HG02943 (cell line): ENCODE measurements around the gene PRPF31.
"Not testable (repeated sequence)": the region's sequence is repeated elsewhere in the genome, so short reads cannot be mapped to it uniquely, and the experiment has no call there.

Experiments
- ATAC-seq: cut with Tn5 transposase; IDR thresholded peaks from one replicate; pipeline ENCODE4 v1.9.1; 2021; ENCODE audit warnings: mild to moderate bottlenecking, low read depth, moderate library complexity; ENCODE audit not compliant: unreplicated experiment

Gene PRPF31

DNA sequence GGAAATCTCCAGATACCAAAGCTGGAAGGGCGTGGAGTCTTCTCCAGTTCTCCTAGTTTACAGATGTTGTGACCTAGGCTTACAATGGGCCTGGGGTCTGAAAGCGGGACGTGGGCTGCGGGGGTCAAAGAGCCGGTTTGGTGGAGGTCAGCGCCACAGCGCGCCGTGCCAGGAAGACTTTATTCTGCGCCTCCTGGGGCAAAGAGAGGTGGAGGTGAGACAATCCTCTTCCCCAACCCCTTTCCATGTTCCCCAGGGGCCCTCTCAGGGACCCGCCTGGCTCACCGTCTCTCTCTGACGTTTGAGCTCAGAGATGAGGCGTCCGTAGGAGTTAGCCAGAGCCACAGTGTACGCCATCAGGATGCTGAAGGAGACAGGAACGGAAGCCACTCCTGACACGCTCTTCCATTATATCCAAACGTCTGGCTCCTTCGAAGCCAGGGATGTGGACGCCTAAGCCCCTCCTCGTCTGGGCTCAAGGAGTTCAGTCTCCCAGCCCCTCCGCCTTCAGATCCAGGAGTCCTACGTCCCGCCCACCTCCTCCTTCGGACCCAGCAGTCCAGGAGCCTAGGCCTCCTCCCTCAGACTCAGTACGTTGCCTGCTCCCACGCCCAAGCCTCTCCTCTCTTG, 44.7 kb downstream of the PRPF31 start:
- ATAC-seq, result peak; percentile 1

DNA sequence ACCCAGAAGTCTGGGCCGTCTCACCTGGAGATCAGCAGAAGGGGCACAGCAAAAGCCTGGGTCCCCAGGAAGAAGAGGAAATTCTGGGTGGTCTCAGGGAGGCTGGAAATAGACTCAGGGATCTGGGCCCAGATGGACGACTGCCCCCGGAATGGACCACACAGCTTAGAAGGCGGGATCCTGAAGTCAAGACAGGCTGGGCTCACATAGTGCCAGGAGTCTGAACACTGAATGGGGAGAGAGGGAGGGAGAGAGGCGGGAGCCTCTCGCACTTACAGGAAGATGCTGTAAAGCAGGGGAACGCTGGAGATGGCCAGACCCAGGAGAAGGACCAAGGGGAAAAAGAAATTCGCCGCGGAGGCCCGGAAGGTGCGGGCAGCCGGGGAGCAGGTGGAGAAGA, 45.3 kb downstream of the PRPF31 start:
- ATAC-seq, result no peak

DNA sequence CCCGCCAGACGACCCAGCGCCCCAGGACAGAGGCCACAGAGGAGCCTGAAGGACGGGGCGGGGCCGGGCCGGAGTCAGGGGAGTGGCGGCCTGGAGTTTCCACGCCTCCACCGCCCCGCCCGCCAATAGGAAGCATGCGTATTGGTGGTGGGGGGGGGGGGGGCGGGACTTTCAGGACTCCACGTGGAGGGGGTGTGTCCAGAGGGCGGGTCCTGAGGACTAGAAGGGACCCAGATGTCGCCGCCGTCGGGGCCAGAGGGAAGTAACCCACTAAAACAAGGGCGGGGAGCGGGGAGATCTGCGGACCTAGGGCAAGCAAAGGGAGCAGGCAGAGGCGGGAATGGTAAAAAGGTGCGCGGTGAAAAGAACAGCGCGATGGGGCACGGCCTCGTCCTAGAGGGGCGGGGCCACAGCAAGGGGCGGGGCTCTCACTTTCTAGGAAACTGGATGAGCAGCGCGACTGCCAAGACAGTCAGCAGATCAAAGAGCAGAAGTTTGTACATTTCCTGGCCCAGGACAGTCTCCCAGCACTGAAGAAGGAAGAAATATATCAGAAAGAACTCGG, 46.8 kb downstream of the PRPF31 start:
- no peak for ATAC-seq

DNA sequence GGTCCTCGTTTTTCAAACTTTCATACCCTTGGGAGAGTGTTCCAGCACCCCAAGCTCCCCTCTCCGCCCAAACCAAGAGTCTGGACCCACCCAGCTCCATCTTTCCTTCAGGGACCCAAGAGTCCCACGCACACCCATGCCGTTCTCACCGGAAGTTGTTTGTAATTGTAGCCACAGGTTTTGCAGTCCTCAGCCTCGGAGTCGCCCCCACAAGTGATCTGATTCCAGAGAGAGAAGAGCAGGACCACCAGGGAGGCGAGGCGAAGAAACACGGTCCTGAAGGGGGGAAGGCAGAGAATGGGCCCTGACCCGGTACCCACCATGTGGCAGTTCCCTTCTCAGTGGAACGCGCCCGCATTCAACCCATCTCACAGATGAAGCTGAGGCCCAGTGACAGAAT, 47.3 kb downstream of the PRPF31 start:
- no peak for ATAC-seq

DNA sequence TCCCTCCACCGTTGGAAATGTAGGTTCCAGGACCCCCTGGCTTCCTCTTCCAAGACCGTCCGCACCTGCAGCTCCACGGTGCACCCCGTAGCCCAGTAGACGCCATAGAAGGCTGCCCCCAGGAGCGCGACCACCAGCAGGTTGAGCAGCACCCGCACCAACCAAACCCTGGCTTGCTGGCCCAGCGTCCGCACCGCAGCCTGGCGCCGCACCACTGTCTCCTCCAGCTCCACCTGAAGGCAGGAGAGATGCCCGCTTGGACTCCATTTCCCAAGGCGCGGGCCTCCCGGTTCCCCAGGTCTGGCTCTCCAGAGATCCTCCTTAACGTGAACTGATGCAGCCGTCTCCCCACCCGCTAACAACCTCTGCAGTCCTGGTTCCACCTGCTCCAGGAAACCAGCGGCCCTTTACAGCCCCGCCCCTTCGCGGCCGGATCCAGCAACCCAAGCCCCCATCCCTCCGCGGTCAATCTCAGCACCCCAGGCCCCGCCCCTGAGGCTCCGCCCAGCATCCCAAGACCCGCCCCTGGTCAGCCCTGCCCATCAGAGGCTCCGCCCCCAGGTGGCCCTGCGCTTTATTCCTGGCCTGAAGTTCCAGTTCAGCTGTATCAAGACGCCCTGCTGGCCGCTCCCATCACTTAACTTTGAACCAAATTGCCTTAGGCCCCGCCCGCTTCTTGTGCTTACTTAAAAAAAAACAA, 49.0 kb downstream of the PRPF31 start:
- no peak for ATAC-seq

DNA sequence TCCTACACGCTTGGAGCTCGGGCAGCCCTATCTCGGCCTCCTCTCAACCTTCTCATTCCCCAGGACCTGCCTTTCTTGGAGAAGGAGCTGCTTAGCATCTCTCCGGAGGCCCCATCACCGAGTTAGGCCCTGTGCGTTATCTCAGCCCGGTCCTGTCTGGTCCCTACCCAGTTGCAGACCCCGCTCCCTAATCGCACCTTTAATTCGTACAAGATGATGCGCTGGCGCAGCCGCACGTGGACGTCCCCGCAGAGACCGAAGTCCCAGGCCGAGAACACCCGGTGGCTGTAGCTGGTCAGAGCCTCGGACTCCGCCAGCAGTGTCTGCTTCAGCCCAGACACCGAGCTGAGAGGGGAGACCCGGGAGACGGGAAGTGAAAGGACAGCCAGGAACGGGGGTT, 49.7 kb downstream of the PRPF31 start:
- no peak for ATAC-seq

DNA sequence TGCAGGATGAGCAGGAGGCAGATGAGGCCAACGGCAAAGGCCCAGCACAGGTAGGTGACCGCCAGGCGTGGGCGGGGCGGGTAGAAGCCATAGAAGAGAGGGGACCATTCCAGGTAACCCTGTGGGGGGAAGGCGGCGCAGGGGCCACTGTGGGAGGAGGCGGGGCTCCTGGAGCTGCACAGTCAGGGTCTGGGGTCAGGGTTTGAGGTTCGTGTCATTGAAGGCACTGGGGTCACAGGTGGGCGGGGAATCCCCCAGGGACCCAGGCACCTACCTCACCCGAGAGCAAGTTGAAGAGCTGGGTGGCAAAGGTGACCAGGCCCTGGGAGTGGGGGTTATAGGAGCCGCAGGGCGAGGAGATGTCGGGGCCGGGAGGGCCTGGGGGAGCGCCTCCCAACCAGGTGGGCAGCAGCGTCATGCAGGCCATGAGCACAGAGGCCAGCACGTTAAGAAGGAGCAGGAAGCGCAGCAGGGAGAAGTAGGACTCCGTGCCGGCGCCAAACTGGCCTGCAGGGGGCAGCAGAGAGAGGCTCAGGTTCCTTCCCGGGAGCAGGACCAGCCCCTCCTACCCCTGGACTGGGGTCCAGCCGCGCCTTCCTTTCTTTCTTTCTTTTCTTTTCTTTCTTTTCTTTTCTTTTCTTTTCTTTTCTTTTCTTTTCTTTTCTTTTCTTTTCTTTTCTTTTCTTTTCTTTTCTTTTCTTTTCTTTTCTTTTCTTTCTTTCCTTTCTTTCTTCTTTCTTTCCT, 52.8 kb downstream of the PRPF31 start:
- ATAC-seq, result no peak

DNA sequence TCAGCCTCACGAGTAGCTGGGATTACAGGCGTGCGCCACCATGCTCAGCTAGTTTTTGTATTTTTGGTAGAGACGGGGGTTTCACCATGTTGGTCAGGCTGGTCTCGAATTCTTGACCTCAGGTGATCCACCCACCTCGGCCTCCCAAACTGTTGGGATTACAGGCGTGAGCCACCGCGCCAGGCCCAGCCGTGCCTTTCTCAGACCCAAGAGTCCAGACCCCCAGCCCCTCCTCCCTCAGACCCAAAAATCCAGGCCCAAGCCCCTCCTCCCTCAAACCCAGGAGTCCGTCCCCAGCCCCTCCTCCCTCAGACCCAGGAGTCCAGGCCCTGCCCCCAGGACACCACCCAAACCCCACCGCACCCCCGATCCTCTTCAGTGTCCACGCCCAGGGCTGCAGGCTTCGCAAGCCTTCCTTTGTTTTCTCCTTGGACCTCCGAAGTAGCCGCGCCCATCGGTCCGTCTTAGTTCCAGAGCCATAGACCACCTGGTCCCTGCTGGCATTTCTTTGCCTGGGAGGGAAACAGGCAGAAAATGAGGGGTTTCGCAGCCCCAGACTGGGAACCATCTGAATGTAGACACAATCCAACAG, 53.7 kb downstream of the PRPF31 start:
- no peak for ATAC-seq

DNA sequence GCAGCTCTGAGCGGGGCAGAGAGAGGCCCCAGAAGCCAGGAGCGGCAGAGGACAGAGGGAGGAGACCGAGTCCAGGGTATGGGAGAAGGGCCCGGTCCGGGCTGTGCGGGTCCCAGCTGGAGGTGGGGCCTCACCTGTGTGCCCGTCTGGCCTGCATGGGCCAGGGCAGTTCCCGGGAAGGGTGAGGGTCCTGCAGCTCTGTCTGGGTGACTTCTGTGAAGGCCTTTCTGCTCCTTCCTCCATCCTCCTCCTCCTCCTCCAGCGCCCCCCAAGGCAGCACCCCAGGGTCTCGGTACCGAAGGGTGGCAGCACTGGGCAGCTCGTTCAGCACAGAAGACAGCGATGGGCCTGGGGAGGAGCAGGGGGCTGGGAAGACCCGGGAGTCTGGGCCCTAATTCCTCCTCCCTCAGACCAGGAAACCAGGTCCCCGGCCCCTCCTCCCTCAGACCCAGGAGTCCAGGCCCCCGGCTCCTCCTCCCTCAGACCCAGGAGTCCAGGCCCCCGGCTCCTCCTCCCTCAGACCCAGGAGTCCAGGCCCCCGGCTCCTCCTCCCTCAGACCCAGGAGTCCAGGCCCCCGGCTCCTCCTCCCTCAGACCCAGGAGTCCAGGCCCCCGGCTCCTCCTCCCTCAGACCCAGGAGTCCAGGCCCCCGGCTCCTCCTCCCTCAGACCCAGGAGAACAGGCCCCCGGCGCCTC, 56.3 kb downstream of the PRPF31 start:
- not testable (repeated sequence) for ATAC-seq

DNA sequence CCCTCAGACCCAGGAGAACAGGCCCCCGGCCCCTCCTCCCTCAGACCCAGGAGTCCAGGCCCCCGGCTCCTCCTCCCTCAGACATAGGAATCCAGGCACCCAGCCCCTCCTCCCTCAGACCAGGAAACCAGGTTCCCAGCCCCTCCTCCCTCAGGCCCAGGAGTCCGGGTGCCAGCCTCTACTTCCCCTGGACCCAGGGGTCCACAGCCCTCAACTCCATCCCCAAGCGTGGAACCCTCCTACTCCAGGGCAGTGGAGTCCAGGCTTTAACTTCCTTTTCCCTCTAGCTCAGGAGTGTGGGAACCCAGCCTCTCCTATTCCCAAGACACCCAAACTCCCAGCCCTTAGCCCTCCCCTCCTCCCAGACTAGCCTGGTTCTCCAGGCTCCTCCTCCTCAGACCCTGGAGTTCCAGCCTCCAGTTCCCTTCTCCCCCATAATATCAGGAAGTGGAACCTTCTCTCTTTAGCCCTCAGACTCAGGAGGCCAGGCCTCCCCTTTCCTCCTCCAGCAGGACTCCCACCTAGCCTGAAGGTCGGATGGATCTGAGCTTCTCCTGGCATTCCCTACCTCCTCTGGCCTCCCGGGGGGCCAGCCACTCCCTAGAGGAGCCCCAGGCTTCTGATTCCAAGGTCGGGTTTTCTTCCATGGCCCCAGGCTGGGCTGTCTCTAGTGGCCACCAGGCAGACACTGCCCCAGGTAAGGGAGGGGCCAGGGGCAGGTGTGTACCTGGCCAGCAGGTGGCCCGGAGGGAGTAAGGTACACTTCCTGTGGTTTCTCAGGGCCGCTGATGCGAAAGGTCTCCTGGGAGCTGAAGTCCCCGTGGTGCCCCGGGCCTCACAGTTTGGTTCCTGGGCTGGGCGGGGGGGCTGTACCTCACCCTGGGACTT, 57.2 kb downstream of the PRPF31 start, which contains the start of gene TMC4:
TMC4 (minus strand) TSS at position 690 of the 888 bp plus-strand sequence; CDS start at position 647, 43 bp downstream.
- no peak for ATAC-seq

DNA sequence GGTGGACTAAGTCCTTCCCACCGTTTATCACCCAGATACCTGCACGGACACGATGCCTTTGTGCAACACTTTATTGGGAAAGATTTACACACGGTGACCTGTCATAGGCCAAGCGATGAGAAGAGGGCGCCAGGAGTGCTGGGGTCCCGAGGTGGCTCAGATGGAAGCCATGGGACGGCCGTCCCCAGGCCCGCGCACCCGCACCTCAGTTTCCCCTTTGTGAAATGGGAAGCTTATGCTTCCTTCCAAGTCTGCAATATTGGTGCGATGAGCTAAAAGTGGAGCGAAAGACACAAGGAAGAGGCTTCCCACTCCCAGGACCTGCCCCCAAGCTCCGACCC, 57.8 kb downstream of the PRPF31 start:
- ATAC-seq, result no peak

DNA sequence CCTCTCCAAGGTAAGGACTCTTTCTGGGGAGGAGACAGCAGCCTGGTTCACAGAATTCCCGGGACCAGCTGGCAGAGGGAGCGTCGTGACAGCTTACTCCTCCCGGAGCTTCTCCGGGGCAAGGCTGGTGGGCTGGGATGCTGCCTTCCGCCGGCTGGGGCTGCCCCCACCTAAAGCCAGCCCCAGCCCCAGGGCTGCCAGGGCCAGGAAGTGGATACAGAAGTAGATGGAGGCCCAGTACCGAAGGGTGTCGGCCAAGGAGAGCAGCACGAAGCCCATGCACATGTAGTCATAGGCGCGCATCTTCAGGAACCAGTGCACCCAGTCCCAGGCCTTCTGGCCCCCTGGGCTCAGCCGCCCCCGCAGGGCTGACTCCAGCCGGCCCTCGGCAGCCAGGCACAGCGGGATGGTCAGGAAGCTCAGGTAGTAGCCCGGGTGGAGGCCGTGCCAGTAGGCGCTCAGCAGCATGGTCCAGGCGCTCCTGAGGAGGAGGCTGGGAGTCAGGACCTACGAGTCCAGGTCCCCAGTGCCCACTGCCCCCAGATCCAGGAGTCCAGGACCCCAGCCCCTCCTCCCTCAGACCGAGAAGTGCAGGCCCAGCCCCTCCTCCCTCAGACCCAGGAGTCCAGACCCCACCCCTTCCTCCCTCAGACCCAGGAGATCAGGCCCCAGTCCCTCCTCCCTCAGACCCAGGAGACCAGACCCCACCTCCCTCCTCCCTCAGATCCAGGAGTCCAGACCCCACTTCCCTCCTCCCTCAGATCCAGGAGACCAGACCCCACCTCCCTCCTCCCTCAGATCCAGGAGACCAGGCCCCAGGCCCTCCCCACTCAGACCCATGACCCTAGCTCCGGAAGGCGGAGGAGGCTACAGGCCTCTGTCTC, 58.6 kb downstream of the PRPF31 start:
- no peak for ATAC-seq

DNA sequence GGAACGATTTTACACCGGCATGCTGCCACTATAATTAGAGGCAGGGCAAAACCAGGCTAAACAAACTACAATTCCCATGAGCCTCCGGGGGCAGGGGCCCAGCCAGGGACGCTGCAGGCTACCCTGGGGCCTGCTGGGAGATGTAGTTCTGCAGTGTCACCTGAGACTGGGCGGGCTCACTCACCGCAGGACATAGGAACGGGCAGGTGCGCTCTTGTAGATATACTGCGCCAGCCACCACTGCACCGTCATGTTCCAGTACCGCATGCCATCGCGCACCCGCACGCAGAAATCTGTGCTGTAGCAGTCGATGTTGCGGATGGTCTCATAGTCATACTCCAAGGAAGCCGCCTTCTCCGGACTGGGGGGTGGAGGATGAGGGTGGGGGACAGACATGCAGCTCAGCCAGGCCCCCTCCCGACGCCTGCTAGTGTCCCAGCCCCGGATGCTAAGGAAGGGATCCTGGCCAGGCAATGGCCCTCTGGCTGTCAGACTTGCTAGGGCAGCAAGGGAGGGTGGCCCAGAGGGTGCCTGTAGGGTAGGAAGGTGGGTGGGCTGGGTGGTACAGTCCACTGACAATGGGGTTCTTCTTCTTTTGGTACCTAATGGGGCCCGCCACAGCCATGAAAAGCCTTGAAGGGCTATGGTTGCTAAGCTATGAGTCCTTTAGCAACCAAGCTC, 63.2 kb downstream of the PRPF31 start:
- ATAC-seq, result no peak

DNA sequence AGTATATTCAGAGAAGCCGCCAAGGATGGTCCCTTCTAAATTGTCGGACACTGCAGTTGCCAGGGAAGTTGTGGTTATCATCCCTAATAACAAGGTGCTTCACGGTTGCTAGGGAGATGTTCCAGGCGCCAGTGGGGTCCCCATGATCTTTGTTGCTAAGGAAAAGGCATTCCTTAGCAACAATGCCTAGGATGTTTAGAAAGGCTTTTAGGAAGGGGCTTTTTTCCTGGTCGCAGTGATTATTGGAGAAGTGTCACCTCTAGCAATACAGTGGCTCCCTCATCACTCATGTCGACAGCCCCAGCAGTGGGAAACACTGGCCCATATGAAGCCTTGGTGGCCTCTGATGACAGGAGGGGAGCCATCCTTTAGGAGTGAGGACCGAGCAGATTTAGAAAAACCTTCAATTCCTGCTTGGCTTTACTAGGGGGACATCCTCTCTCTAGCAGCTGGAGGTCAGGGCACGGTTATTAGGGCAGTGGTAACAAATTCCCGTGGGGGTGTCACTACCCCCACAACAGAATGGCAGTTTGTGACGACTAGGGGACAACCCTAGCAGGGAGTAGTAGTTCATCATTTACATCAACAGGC, 63.8 kb downstream of the PRPF31 start:
- no peak for ATAC-seq

DNA sequence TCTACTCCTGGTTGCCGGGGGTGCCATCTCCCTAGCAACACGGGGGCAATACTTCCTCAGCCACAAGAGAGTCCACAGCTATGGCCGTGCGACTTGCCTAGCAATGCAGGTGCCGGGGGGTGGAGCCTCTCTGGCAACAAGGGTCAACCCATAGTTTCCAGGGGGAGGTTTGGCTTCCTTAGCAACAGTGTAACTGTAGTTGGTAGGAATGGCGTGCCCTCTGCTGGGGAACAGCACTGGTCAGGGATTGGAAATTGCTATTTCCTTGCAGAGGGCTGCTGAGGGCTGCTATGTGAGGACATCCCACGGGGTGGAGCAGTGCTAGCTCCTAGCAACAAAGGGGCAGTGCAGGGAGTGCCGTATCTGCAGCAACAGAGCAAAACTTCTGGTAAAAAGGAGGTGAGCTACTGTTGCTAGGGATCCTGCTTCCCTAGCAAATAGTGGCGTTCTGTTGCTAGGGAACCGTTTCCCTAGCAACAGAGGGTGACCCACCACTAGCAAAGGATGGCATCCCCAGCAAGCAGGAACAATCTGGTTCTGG, 64.4 kb downstream of the PRPF31 start:
- no peak for ATAC-seq

DNA sequence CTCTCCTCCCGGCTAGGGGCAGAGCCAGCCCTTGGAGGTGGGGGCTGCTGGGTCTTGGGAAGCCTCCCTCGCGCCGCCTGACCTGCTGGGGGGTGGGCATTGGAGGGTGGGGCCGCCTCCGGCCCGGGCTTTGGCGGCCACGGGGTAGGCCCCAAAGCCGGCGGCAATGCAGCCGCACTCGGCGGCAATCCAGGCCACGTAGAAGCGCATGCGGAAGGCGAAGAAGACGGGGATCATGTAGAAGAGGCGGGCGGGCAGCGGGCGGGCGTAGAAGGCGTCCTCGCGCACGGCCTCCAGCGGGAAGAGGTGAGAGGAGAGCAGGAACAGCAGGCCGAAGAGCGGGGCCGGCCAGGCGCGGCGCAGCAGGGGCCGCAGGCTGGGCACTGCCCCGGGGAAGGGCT, 65.1 kb downstream of the PRPF31 start:
- no peak for ATAC-seq
